HG03469 (cell line): ENCODE results near the gene SETMAR.
"Not testable (repeated sequence)": the region's sequence is repeated elsewhere in the genome, so short reads cannot be mapped to it uniquely, and the experiment has no call there.

Experiments used
- ATAC-seq: cut with Tn5 transposase; IDR thresholded peaks from one replicate; pipeline ENCODE4 v1.9.1; 2021; ENCODE audit warnings: mild to moderate bottlenecking, moderate library complexity, moderate number of reproducible peaks; ENCODE audit not compliant: unreplicated experiment

Gene SETMAR

DNA sequence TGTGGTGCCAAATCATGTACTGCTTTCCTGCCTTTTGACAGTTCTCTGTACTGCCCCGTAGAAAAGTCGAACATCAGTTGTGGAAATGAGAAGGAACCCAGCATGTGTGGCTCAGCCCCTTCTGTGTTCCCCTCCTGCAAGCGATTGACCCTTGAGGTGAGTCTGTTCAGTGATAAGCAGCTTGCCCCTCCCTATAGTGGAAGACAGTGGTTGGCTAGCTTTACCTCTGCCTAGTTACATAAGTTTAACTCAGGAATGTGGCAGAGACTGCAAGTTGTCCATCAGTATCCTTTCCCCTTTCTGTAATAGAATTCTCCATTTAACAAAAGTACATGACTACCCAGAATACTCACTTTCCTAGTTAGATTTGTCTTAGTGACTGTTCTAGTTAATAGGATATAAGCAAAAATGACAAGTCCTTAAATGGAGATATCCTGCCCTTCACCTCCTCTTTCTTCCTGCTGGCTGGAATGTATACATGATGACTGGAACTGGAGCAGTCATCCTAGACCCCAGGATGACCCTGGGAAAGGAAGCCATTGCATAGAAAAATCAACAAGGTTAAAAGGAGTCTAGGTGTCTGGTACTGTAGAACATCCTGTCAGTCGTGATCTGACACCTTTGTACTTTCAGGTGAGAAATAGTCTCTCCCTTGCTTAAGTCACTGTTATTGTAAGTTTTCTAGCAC, 10.6 kb downstream of the SETMAR start:
- ATAC-seq: no peak

DNA sequence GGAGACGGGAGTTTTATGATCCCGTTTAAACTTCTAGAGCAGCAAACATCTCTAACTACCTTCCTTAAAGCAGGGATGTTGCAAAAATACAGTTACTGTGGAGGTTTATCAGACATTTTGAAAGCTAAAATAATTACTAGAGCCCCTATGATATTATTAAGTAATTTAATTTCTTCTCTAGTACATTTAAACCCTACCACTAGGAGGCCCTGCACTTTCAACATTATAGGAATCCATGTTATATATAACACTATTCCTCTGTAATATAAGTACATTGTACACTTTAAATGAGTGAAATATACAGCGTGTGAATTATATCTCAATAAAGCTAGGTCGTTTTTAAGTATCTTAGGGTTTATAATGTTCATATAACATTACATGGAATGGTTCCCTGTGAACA, 11.5 kb downstream of the SETMAR start:
- ATAC-seq: no peak

DNA sequence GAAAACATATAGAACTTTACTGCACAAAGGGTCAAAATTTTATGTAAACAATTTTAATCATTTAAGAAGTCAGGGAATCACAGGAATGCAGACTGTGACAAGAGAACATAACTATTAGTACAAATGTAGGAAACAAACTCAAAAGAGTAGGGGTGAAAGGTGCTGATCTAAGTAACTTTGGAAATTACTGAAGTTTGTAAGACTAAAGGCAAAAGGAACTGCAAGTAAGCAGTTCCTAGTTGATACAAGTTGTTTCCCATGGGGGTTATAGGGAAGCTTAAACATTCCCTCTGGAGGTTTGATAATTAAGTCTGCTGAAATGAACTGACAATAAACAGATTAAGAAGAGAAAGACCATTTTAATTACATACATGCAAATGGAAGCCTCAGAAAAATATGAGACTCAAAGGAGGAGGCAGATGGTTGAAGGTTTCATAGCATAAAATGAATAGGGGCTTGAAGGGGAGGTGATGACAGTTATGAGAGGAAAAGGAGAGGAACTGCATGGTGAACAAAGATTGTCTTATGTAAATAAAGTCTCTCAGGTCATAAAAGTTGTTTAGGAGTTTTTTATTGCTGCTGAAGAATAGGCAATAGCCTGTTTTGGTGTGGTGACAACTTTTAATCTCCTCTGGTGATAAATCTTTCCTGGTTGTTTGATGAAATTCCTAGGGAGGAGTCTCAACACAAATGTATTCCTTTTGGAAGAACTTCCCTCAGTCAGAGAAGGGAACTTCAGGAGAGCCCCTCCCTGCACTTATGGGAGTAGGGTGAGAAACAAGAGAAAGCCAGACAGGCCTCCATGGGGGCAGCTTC, 17.1 kb downstream of the SETMAR start:
- no peak for ATAC-seq

DNA sequence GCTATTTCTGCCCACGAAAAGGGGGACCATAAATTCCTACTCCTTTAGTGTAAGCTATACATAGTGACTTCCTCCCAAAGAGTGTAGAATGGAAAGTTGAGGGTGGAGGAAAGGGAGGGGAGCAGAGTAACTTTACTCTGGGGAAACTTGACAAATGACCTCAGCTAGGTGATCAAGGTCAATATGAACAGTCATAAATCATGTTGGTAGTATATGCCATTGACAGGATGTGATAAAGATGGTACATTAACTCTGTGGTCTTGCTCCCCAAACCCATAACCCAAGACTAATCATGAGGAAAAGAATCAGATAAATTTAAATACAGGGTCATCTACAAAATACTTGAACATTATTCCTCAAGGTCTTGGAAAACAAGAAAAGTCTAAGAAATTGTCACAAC, 18.6 kb downstream of the SETMAR start:
- no peak for ATAC-seq

DNA sequence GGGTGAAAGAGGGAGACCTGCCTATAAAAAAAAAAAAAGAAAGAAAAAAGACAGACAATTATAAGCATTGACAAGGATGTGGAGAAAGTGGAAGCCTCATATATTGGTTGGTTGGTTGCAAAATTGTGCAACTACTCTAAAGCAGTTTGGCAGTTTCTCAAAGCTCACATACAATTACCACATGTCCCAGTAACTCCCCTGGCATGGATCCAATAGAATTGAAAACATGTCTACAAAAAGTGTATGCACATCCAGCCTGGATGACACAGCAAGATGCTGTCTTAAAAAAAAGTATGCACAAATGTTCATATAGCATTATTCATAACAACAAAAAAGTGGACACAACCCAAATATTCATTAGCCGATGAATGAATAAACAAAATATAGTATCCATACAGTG, 19.5 kb downstream of the SETMAR start:
- no peak for ATAC-seq

DNA sequence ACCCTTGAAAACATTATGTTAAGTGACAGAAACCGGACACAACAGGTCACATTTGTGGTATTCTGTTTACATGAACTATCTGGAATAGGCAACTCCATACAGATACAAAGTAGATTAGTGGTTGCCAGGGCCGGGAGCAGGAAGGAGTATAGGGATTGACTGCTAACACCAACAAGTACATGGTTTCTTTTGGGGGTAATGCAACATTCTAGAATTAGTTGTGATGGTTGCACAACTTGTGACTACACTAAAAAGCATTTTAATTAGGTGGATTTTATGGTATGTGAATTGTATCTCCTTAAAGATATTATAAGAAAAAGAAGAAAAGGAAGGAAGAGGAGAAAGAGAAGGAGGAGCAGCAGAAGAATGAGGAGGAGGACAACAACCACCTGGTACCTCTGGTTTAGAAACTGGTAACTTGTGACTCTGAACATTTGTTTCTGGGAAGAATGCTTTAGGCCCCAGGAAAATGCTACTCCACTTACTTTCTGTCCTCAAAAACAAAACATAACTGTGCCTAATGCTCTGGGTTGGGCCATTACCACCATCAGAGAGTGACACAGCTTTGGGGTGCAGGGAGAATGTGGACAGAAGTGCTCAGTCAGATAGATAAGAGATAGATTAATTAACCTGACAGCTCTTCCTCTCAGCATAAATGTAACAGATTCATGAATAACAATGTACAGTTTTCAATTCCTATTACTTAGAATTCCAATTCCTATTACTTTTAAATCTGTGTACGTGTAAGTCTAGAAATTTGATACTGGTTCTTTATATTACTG, 20.3 kb downstream of the SETMAR start:
- ATAC-seq: no peak

DNA sequence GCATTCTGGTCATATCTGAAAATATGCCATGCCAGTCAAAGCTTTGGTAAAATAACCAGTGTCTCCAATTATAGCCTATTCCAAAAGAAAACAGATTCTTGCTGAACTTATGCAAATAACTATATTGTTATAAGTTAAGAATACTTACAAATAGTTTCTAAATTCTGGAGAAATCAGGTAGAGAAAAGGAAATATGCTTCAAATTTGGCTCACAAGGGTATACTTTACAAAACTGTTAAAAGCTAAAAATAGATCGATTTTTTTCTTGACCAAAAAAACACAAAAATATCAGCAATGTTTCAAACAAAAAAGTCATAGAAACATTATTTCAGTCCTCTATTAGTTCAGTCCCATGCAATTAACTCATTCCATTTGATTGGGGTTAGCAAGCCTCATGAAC, 23.7 kb downstream of the SETMAR start:
- ATAC-seq: no peak

DNA sequence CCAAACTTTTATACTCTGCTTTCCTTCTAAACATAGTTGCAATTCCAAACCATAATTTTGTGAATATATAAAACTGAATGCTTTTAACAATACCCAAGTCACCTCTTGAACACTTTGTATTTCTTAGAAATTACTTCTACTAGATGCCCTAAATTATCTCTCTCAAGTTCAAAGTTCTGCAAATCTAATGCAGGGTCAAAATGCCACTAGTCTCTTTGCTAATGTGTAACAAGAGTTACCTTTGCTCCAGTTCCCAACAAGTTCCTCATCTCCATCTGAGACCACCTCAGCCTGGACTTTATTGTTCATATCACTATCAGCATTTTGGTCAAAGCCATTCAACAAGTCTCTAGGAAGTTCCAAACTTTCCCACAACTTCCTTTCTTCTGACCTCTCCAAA, 26.6 kb downstream of the SETMAR start:
- ATAC-seq: not testable (repeated sequence)

DNA sequence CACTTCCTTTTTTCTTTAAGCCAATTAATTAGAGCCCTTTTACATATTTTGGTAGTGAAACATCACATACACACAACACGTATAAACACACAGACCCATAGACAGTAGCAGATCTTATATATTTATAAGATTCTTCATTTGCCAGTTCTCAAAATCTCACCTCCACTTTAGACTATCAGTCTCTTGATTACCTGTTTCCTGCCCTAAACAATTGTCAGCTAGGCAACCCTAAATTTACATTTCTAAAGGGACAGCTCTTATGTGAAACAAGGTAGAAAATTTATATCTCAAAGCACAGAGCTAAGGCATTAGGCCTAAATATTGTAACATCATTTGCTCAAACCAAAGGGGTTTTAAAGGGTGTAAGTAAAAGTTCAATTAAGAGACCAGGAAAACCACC, 28.9 kb downstream of the SETMAR start:
- no peak for ATAC-seq

DNA sequence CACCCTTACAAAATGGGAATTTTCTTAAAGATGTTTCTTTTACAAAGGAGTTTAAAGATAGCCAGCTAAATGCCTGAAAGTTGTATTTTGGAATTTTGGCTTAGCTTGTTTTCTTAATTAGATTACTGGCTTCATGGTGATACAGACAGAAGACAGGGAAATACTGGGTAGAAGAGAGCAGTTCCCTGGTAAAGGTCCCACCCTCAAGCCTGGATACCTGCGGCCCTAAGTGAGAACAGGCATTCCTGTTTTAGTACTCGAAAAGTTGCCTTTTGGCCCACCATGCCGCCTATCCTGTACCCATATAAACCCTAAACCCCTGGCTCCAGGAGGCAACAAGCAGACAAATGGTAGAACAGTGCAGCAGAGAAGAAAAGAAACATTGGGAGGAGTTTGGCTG, 29.4 kb downstream of the SETMAR start:
- no peak for ATAC-seq

DNA sequence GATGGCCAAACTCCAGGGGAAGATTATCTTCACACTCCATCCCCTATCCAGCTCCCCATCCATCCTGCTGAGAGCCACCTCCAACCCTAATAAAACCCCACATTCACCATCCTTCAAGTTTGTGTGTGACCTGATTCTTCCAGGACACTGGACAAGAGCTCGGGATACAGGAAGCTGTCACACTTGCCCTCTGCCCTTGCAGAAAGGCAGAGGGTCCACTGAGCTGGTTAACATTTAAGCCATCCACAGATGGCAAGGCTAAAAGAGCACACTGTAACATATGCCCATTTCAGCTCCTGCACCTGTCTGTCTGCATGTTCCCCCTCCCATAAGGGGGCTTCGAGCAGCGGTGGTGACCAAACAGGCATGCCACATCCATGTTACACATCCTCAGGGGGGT, 29.8 kb downstream of the SETMAR start:
- no peak for ATAC-seq

DNA sequence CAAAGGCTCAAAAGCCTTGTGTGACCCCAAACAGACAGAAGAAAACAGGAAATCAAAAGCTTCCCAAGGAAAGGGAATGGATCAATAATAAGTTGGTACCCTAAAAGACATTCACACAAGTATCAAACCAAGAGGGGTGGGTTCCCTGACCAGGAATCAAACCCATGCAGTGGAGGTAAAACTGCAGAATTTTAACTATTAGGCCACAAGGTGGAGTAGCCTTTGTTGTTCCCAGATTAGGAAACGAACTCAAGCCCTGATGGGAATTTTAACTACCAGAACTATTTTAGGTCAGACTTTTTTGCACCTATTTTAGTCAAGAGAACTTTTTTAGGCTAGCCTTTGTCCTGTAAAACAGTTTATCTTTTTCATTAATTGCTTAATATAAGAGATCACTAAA, 31.4 kb downstream of the SETMAR start:
- no peak for ATAC-seq

DNA sequence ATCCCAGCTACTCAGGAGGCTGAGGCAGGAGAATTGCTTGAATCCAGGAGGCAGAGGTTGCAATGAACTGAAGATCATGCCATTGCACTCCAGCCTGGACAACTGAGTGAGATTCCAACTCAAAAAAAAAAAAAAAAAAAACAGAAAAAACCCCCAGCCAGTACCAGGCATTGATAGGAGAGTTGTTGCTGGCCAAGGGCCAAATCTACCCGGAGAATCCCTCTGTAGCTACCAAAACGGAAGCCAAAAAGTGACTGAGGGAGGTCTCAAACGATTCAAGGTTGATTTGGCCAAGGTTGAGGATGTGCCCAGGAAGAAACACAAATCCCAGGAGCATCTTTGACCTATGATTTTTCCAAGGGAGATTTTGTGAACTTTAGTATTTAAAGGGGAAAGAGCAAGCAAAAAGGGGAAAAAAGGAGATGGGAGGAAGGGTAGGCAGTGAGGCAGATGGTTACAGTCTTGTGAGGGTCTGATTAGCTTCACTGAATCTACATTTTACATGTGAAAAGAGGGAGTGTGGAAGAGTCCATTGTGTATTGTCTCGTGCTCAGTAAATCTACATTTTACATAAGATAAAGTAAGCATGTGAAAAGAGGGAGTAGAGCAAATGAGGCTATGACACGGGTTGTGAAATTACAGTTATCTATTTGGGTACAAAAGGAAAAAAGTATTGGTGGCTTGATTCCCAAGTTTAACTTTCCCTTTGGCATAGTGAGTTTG, 32.8 kb downstream of the SETMAR start:
- no peak for ATAC-seq

DNA sequence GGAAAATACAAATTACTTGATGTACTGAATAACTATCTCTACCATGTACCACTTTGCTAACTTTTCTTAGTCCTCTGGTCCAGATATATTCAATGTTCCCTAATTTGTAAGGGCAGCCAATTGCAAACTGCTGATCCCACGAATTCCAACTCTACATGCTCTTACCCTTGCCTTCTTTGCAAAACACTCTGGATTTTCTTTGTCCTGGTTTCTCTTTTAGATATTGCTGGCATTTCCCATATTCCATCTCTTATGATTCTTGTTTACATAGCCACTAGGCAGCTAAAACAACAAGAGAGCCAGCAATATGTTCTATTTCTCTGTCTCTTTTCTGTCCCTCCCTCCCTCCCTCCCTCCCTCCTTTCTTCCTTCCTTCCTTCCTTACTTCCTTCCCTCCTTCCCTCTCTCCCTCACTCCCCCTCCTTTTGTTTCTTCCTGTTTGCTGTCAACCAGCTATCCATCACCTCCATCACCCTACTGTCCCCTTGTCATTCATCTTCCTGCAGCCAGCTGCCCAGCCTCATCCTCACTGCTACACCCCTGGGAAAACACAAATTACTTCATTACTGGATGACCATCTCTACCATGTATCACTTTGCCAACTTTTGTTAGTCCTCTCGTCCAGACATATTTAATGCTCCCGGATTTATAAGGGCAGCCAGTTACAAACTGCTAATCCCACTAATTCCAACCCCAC, 33.8 kb downstream of the SETMAR start:
- ATAC-seq: no peak

DNA sequence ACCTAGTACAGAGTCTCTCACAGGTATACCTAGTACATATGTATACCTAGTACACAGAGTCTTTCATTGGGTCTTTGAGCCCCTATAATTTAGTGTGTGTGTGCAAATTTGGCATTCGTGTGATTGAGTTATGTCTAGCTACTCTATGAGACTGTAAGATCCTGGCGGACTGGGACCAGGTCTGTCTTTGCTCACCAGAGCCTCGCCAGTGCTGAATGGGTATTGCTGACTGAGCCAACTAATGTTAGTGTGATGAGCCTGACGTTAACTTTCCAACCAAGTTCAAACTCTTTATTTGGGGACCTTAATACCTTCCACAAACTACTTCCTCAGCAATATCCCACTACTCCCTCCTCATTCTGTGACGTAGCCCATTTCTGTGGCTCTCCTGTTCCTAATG, 35.6 kb downstream of the SETMAR start:
- no peak for ATAC-seq

DNA sequence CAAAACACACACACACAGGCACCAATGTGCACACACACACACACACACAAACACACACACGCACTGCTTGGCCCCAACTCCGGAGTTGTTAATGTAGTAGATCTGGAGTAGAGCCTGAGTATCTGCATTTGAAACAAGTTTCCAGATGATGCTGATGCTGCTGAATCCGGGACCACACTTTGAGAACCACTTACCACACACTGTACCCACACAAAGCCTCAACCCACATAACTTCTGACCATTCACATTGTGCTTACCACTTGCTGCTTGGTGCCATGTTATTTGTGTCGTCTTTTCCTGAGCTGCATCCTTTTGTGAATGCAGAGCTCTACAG, 36.9 kb downstream of the SETMAR start:
- ATAC-seq: no peak

DNA sequence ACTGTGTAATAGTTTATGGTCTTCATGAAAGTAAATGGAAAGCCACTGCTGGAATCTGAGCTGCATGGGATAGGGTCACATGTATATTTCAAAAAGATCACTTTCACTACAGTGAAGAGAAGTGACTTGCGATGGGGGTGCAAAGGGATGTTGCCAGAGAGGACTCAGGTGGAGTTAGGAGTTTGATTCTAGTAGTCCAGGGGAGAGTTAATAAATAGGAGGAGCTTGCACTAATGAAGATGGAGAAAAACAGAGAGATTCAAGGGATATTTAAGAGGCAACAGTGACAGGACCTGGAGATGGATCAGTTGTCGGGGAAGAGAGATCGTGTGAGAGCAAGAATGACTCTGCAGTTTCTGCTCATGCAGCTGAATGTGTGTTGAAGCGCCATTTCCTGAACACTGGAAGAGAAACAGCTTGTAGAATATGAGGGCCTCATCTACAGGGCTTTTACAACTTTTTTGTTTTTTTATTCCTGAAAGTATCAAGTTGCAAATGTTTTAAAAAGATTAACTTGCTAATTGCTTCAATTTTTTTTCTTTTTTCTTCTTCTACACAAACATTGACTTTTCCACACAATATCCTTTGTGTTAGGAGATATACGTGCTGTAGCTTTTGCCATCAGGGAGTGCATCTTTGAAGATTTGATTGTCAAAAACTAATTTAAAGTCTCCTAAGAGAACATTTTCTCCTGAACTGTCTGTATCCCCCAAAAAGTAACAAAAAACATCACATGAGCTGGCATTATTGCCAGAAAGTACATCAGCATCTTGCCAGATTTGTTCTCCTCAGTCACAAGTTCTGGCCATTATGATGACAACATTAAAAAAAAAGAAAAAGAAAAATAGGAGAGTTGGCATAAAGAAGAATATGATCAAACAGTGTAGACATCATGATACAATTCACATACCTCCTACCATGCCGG, 37.5 kb downstream of the SETMAR start:
- ATAC-seq: no peak

DNA sequence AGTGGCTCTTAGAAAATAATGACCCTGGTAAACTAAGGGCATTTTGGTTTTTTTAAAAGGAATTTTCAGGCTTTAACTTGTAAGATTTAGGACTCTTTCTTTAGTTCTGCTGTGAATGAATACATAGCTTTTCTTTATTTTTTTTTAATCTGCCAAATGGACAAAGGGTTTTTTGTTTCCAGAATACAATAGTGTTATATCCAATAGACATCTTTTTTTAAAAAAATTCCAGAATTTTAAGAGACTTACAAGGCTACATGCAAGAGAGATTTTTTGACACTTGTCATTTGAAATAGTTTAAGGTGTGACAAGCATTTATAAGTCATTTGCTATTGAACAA, 38.1 kb downstream of the SETMAR start:
- no peak for ATAC-seq

DNA sequence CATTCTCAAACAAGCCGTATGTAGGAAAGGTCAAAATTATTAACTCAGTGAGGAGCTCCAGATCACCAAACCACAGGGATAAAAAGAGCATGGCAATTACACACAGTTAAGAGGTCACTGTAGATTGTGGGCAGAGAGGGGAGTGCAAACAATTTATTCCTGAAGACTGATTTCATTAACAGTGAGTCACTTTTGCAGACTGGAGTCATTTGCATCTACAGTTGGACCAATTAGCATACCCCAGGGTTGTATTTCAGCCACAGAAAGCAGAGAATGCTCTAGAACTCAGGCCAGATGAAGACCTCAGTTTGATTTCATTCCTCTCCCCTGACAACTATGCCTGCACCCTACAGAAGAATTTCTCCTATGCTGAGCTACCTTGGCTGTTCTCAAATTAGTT, 40.1 kb downstream of the SETMAR start:
- ATAC-seq: no peak

DNA sequence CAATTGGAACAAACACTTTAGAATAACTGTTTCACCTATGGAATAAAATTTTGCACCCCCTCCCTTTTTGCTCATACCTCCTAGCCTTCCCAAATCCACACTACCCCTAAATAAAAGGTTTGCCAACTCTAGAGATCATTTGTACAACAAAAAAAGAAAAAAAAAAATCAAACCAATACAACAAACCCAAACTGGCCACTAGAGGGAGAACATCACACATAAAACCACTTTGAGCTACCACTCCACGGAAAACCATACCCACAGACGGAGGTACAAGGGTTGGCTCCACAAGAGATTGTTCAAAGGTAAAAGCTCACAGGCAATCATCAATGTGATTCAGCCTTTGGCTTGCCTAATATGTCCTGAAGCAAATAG, 47.6 kb downstream of the SETMAR start:
- peak; percentile 86 for ATAC-seq
